ENCODE results near the gene SYDE1. TPM values are rescaled to one million over a fixed set of nuclear protein-coding genes. Genes with fewer than 3 reads are reported as not detected.
"Not testable (repeated sequence)": the region's sequence is repeated elsewhere in the genome, so short reads cannot be mapped to it uniquely, and the experiment has no call there.

SYDE1 gene
- total and polyA plus RNA-seq, 4 donors: 0.72 to 4.2 (median 3.7) TPM

GRCh38 chr19:15093001-15093400 lies 14.2 kb upstream of the SYDE1 start (continued):
- TF ChIP-seq ZBTB33 (IDR thresholded peaks at IDR 0.05) (no peak), CTCF (IDR thresholded peaks at IDR 0.05; ENCODE audit: low read depth, low read length, missing input control) (no peak)

- TF ChIP-seq RXRA (IDR thresholded peaks at IDR 0.05) (no peak), HNF4A (conservative IDR thresholded peaks at IDR 0.05) (no peak), MAX (IDR thresholded peaks at IDR 0.05) (no peak), HNF4G (IDR thresholded peaks at IDR 0.05) (no peak), FOXA2 (IDR thresholded peaks at IDR 0.05) (no peak), ATF3 (IDR thresholded peaks at IDR 0.05) (no peak)
- Histone ChIP-seq H3K4me3 (ENCODE audit: low read depth in 1 of 3, low read length in 3 of 3) (no peak overlapping the region), H3K9me3 (ENCODE audit: control insufficient read depth in 4 of 4, low read length in 3 of 4) (no peaks in the 10 kb centered on the region), H3K27me3 (ENCODE audit: control insufficient read depth in 4 of 4, insufficient read depth in 4 of 4, low read length in 3 of 4) (no peaks in the 10 kb centered on the region), H3K27ac (ENCODE audit: low read depth in 1 of 2, low read length in 2 of 2) (no peak overlapping the region), H3K36me3 (ENCODE audit: control insufficient read depth in 4 of 4, insufficient read depth in 3 of 4, low read depth in 1 of 4, low read length in 3 of 4) (no peaks in the 10 kb centered on the region), H3K4me1 (ENCODE audit: control insufficient read depth in 4 of 4, insufficient read depth in 4 of 4, low read length in 3 of 4) (peaks cover 0 to 6% (median 1%) of the 10 kb centered on the region in 4 donors), H3K9ac (ENCODE audit: low read depth in 1 of 2, low read length in 2 of 2) (no peak overlapping the region)
- DNase-seq (ENCODE audit: low spot score): no peak
- WGBS: 65% methylated on average over 3 of the region's 3 CpGs
Observed at GRCh38 chr19:15096223-15096622, 11.0 kb upstream of the SYDE1 start.

GRCh38 chr19:15097980-15098379 lies 9.2 kb upstream of the SYDE1 start:
- not testable (repeated sequence) for H3K4me1 ChIP-seq (ENCODE audit: control insufficient read depth in 4 of 4, insufficient read depth in 4 of 4, low read length in 3 of 4); H3K9me3 ChIP-seq (ENCODE audit: control insufficient read depth in 4 of 4, low read length in 3 of 4); H3K4me3 ChIP-seq (ENCODE audit: low read depth in 1 of 3, low read length in 3 of 3); H3K9ac ChIP-seq (ENCODE audit: low read depth in 1 of 2, low read length in 2 of 2); DNase-seq (ENCODE audit: low spot score); H3K36me3 ChIP-seq (ENCODE audit: control insufficient read depth in 4 of 4, insufficient read depth in 3 of 4, low read depth in 1 of 4, low read length in 3 of 4); H3K27me3 ChIP-seq (ENCODE audit: control insufficient read depth in 4 of 4, insufficient read depth in 4 of 4, low read length in 3 of 4); H3K27ac ChIP-seq (ENCODE audit: low read depth in 1 of 2, low read length in 2 of 2)
- WGBS: 87% methylated on average over 6 of the region's 6 CpGs

- H3K36me3 ChIP-seq (ENCODE audit: control insufficient read depth in 4 of 4, insufficient read depth in 3 of 4, low read depth in 1 of 4, low read length in 3 of 4): no peaks in the 10 kb centered on the region
- no peaks in the 10 kb centered on the region for H3K4me1 ChIP-seq (ENCODE audit: control insufficient read depth in 4 of 4, insufficient read depth in 4 of 4, low read length in 3 of 4)
- no peak for DNase-seq (ENCODE audit: low spot score)
- H3K27ac ChIP-seq (ENCODE audit: low read depth in 1 of 2, low read length in 2 of 2): no peak overlapping the region
- TF ChIP-seq SP1 (IDR thresholded peaks at IDR 0.05): no peak
- TF ChIP-seq YY1 (IDR thresholded peaks at IDR 0.05): no peak
- TF ChIP-seq CTCF (IDR thresholded peaks at IDR 0.05; ENCODE audit: low read depth, low read length, missing input control): no peak
- no peak for TF ChIP-seq GABPA (IDR thresholded peaks at IDR 0.05 in 1 of 2, conservative IDR thresholded peaks at IDR 0.05 in 1 of 2)
- no peak overlapping the region for H3K9ac ChIP-seq (ENCODE audit: low read depth in 1 of 2, low read length in 2 of 2)
- peaks cover 0 to 2% (median under 1%) of the 10 kb centered on the region in 4 donors for H3K9me3 ChIP-seq (ENCODE audit: control insufficient read depth in 4 of 4, low read length in 3 of 4)
- WGBS: 81% methylated on average over 10 of the region's 10 CpGs
- no peaks in the 10 kb centered on the region for H3K27me3 ChIP-seq (ENCODE audit: control insufficient read depth in 4 of 4, insufficient read depth in 4 of 4, low read length in 3 of 4)
- H3K4me3 ChIP-seq (ENCODE audit: low read depth in 1 of 3, low read length in 3 of 3): no peak overlapping the region
Observed at GRCh38 chr19:15098460-15098859, 8.7 kb upstream of the SYDE1 start.
